K562 (cell line): ENCODE data around the gene NAPA. TPM values are rescaled to one million over a fixed set of nuclear protein-coding genes. Genes with fewer than 3 reads are reported as not detected.

Source experiments
- ATAC-seq: fragments of 200-7000 bp; cut with Tn5 transposase; 3 replicates; pipeline ENCODE4 v1.9.1; 2020; ENCODE audit warnings: moderate library complexity
- BruUV-seq: library from RNA; stranded (reverse); fragments of 400-500 nt; replicated peaks from 2 replicates; lab custom pipeline; 2021; lab: Mats Ljungman, UMichigan
- CTCF ChIA-PET: fragments of 300-600 bp; formaldehyde crosslinking; extraction: SDS; loops from one replicate; lab custom pipeline; 2021; ENCODE audit warnings: low intra/inter-chr PET ratio; lab: Yijun Ruan, JAX
- POLR2A ChIA-PET: fragments of 300-600, 350-650 bp; sonication (Branson Sonifier 250); formaldehyde crosslinking; extraction: SDS; loops from one replicate; lab custom pipeline; 2021; ENCODE audit warnings: antibody characterized with exemption, inconsistent platforms; lab: Yijun Ruan, JAX
- DNase-seq, 4 experiments: peaks; one replicate each; pipeline versions ENCODE4 v3.0.0 to v3.0.0-alpha.2; 2011 to 2018; ENCODE audit warnings: low spot score in 3 of 4, mixed read lengths in 3 of 4; ENCODE audit errors: extremely low read depth in 1 of 4
- FAIRE-seq: peaks from 2 replicates; lab custom pipeline; 2011; peaks lifted over from hg19 to GRCh38; lab: Jason Lieb, UNC
- H2AFZ ChIP-seq: 2 replicates; pipeline ENCODE4 v1.6.0; 2011; ENCODE audit warnings: low read depth, low read length, control low read depth, inconsistent platforms
- H3K27ac ChIP-seq: fragments of 200-600 bp; 3 replicates; pipeline ENCODE4 v1.8.0; 2011; ENCODE audit warnings: low read depth, mild to moderate bottlenecking, control low read depth, inconsistent platforms, low read length, moderate library complexity, mixed read lengths; ENCODE audit errors: extremely low read depth
- H3K27me3 ChIP-seq, 2 experiments: fragments of 300-600 bp in 1 of 2; 2 replicates in 1 of 2; 3 replicates in 1 of 2; pipeline versions ENCODE4 v1.6.0 to v1.8.0; 2011; ENCODE audit warnings: inconsistent platforms in 2 of 2, low read length in 2 of 2, mild to moderate bottlenecking in 1 of 2, mixed read lengths in 1 of 2, moderate library complexity in 1 of 2; ENCODE audit not compliant: control insufficient read depth in 2 of 2, insufficient read depth in 2 of 2
- H3K36me3 ChIP-seq: fragments of 300-600 bp; 3 replicates; pipeline ENCODE4 v1.8.0; 2011; ENCODE audit warnings: mild to moderate bottlenecking, low read length, inconsistent platforms; ENCODE audit not compliant: control insufficient read depth, insufficient read depth
- H3K4me1 ChIP-seq, 2 experiments: fragments of 200-600 bp in 1 of 2; replicated peaks in 1 of 2; 2 replicates in 1 of 2; 3 replicates in 1 of 2; pipeline versions ENCODE4 v1.5.1 to v1.8.0; 2011; ENCODE audit warnings: inconsistent platforms in 2 of 2, low read length in 2 of 2, mild to moderate bottlenecking in 1 of 2, mixed read lengths in 1 of 2, moderate library complexity in 1 of 2; ENCODE audit not compliant: control insufficient read depth in 2 of 2, insufficient read depth in 2 of 2
- H3K4me2 ChIP-seq: 2 replicates; pipeline ENCODE4 v1.6.1; 2011; ENCODE audit warnings: low read length, control low read depth, inconsistent platforms, mixed read lengths; ENCODE audit not compliant: insufficient read depth
- H3K4me3 ChIP-seq: fragments of 200-600 bp; sonication (generic), shearing (Covaris generic); 2 replicates; pipeline ENCODE4 v1.5.1; 2016; ENCODE audit warnings: control low read depth, inconsistent platforms
- H3K79me2 ChIP-seq: fragments of 200-600 bp; 3 replicates; pipeline ENCODE4 v1.8.0; 2011; ENCODE audit warnings: low read length, inconsistent platforms; ENCODE audit not compliant: control insufficient read depth, insufficient read depth
- H3K9ac ChIP-seq, 2 experiments: 2 replicates each; pipeline versions ENCODE4 v1.6.0 to v1.6.1; 2011; ENCODE audit warnings: low read depth in 2 of 2, low read length in 2 of 2, control low read depth in 1 of 2, inconsistent platforms in 1 of 2, mild to moderate bottlenecking in 1 of 2, mixed read lengths in 1 of 2; ENCODE audit not compliant: insufficient read depth in 1 of 2
- H3K9me1 ChIP-seq: one replicate; pipeline ENCODE4 v1.6.0; 2011; ENCODE audit warnings: inconsistent platforms, mild to moderate bottlenecking, low read length, moderate library complexity; ENCODE audit not compliant: control insufficient read depth, insufficient read depth
- H3K9me3 ChIP-seq: replicated peaks from 2 replicates; pipeline ENCODE4 v1.5.1; 2011; ENCODE audit warnings: low read depth, low read length, inconsistent platforms; ENCODE audit not compliant: control insufficient read depth, insufficient read depth
- H4K20me1 ChIP-seq: replicated peaks from 2 replicates; pipeline ENCODE4 v1.6.1; 2011; ENCODE audit warnings: low read length, inconsistent platforms, mixed read lengths; ENCODE audit not compliant: control insufficient read depth, insufficient read depth
- EWSR1 ChIP-seq: fragments of 450-650 bp; IDR thresholded peaks from 2 replicates; pipeline ENCODE4 v1.6.1; 2018; ENCODE audit warnings: borderline replicate concordance, mild to moderate bottlenecking, low read depth, moderate library complexity; ENCODE audit not compliant: partially characterized antibody
- HSF4 ChIP-seq: fragments of 250-450 bp; sonication (Bioruptor Pico); IDR thresholded peaks from 2 replicates; pipeline ENCODE4 v2.1.2; 2022; ENCODE audit warnings: mild to moderate bottlenecking, moderate library complexity, borderline replicate concordance
- ILF3 ChIP-seq: fragments of 450-650 bp; IDR thresholded peaks from 2 replicates; pipeline ENCODE4 v1.6.1; 2018; ENCODE audit warnings: antibody characterized with exemption, mild to moderate bottlenecking, moderate library complexity, borderline replicate concordance
- SIX5 ChIP-seq, 2 experiments: IDR thresholded peaks; 2 replicates each; pipeline ENCODE4 v1.6.1; 2011; ENCODE audit warnings: low read length in 2 of 2, borderline replicate concordance in 1 of 2, low read depth in 1 of 2, mild to moderate bottlenecking in 1 of 2, moderate library complexity in 1 of 2; ENCODE audit not compliant: insufficient read depth in 1 of 2
- ZKSCAN3 ChIP-seq: fragments of 250-450 bp; sonication (Bioruptor Pico); IDR thresholded peaks from 2 replicates; pipeline ENCODE4 v1.4.0; 2020
- ZNF224 ChIP-seq: sonication (generic); formaldehyde crosslinking; IDR thresholded peaks from 2 replicates; pipeline ENCODE4 v1.8.0; 2022; ENCODE audit warnings: mild to moderate bottlenecking, missing genetic modification reagents
- WGBS: fragments of 100-300 bp; shearing (Covaris generic); methylation state at CpG from one replicate; pipeline ENCODE4 v1.1.6; 2016; ENCODE audit warnings: low coverage, mixed read lengths; ENCODE audit not compliant: insufficient coverage; ENCODE audit errors: missing lambda C conversion rate; 5-methylcytosine and 5-hydroxymethylcytosine counted together
- in situ Hi-C: fragments of 300-500 bp; cut with MboI; formaldehyde crosslinking; loops from 4 replicates; pipeline ENCODE4 v1.15.0; 2018; ENCODE audit warnings: inconsistent platforms, mixed read lengths
- intact Hi-C: fragments of 100-400 bp; cut with micrococcal nuclease; formaldehyde crosslinking; loops from 2 replicates; pipeline ENCODE4 v1.14.2; 2022
- polyA plus RNA-seq, 8 experiments: library from polyadenylated mRNA; depleted of rRNA in 4 of 8; stranded (reverse) in 5 of 8; unstranded in 3 of 8; fragments of >200 nt; fragmentation: Nextera tagmentation in 2 of 8; fragmentation: Illumina TruSeq in 1 of 8; extraction: Ambion mirVana in 2 of 8; extraction: Trizol in 1 of 8; gene quantifications; 2 replicates each; pipeline versions ENCODE4 v1.2.1 to v1.2.3, GENCODE V29; 2011 to 2014; ENCODE audit warnings: inconsistent platforms in 1 of 8, missing spikeins in 1 of 8
- total RNA-seq, 7 experiments: library from RNA; depleted of rRNA in 6 of 7; stranded (reverse); fragments of >200 nt in 6 of 7; fragmentation: Illumina TruSeq in 2 of 7; extraction: Trizol in 2 of 7; gene quantifications; 2 replicates each; pipeline versions ENCODE4 v1.2.1 to v1.2.3, GENCODE V29; 2011 to 2021; ENCODE audit warnings: low replicate concordance in 1 of 7
- TF ChIP-seq, protein P1 (sequence below): sonication (generic); formaldehyde crosslinking; IDR thresholded peaks from 2 replicates; pipeline ENCODE4 v1.8.1; 2023; ENCODE audit warnings: missing genetic modification reagents, mild to moderate bottlenecking, borderline replicate concordance
- TF ChIP-seq, protein P2 (sequence below): fragments of 250-450 bp; sonication (Bioruptor Pico); IDR thresholded peaks from 2 replicates; pipeline ENCODE4 v1.5.1; 2021; ENCODE audit warnings: mild to moderate bottlenecking

The NAPA gene
- total and polyA plus RNA-seq, 9 of the 15 experiments (the other 6 are each of a cell fraction or from before 2014, with no cell fraction given), result 5.4 to 98.6 (median 77.5) TPM

DNA sequence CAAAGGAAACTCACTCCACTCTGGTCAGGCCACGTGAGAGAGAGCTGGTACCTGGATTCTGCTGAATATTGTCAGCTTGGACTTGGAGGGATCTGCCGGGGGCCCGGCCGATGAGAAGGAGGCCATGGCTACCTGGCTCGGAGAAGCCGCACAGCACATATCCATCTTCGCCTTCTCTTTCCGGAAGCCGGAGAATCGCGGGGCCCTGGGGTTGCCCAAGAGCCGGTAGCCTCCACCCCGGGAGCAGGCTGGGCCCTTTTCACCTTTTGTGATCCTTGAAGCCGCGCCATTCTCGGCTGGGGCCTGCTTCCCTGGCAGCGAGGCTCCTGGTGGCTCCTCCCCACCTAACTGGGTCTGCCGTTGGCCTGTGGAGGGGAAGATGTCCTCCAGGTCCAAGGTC, 29.2 kb upstream of the NAPA start:
- DNase-seq (no peak), FAIRE-seq (no peak), ATAC-seq (no peak)
- intact Hi-C loops (no loop called here), in situ Hi-C loops (no loop called here)
- no peaks in the 10 kb centered on the region for H3K79me2 ChIP-seq
- H3K9me1 ChIP-seq, result no peaks in the 10 kb centered on the region
- no TSS peak for BruUV-seq
- WGBS, result 29% methylated on average over 15 of the region's 18 CpGs
- no peak overlapping the region for H3K4me3 ChIP-seq
- no peak overlapping the region for H3K27ac ChIP-seq
- H3K4me2 ChIP-seq, result no peak overlapping the region
- H2AFZ ChIP-seq, result no peak overlapping the region
- no peaks in the 10 kb centered on the region for H3K9me3 ChIP-seq
- no peaks in the 10 kb centered on the region for H3K36me3 ChIP-seq
- H3K27me3 ChIP-seq, result peaks cover 16 to 22% of the 10 kb centered on the region in 2 experiments
- H4K20me1 ChIP-seq, result no peaks in the 10 kb centered on the region
- TF ChIP-seq SIX5 (IDR thresholded peaks at IDR 0.05; ENCODE audit: borderline replicate concordance in 1 of 2, insufficient read depth in 1 of 2, low read depth in 1 of 2, low read length in 2 of 2) (no peak), ZKSCAN3 (CRISPR knock-in tag) (no peak), ILF3 (no peak), EWSR1 (no peak), HSF4 (CRISPR knock-in tag) (no peak), ZNF224 (CRISPR knock-in tag) (no peak)
- TF ChIP-seq, protein P1, sequence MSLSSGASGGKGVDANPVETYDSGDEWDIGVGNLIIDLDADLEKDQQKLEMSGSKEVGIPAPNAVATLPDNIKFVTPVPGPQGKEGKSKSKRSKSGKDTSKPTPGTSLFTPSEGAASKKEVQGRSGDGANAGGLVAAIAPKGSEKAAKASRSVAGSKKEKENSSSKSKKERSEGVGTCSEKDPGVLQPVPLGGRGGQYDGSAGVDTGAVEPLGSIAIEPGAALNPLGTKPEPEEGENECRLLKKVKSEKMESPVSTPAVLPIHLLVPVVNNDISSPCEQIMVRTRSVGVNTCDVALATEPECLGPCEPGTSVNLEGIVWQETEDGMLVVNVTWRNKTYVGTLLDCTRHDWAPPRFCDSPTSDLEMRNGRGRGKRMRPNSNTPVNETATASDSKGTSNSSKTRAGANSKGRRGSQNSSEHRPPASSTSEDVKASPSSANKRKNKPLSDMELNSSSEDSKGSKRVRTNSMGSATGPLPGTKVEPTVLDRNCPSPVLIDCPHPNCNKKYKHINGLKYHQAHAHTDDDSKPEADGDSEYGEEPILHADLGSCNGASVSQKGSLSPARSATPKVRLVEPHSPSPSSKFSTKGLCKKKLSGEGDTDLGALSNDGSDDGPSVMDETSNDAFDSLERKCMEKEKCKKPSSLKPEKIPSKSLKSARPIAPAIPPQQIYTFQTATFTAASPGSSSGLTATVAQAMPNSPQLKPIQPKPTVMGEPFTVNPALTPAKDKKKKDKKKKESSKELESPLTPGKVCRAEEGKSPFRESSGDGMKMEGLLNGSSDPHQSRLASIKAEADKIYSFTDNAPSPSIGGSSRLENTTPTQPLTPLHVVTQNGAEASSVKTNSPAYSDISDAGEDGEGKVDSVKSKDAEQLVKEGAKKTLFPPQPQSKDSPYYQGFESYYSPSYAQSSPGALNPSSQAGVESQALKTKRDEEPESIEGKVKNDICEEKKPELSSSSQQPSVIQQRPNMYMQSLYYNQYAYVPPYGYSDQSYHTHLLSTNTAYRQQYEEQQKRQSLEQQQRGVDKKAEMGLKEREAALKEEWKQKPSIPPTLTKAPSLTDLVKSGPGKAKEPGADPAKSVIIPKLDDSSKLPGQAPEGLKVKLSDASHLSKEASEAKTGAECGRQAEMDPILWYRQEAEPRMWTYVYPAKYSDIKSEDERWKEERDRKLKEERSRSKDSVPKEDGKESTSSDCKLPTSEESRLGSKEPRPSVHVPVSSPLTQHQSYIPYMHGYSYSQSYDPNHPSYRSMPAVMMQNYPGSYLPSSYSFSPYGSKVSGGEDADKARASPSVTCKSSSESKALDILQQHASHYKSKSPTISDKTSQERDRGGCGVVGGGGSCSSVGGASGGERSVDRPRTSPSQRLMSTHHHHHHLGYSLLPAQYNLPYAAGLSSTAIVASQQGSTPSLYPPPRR (CRISPR knock-in tag), result no peak
- TF ChIP-seq, protein P2, sequence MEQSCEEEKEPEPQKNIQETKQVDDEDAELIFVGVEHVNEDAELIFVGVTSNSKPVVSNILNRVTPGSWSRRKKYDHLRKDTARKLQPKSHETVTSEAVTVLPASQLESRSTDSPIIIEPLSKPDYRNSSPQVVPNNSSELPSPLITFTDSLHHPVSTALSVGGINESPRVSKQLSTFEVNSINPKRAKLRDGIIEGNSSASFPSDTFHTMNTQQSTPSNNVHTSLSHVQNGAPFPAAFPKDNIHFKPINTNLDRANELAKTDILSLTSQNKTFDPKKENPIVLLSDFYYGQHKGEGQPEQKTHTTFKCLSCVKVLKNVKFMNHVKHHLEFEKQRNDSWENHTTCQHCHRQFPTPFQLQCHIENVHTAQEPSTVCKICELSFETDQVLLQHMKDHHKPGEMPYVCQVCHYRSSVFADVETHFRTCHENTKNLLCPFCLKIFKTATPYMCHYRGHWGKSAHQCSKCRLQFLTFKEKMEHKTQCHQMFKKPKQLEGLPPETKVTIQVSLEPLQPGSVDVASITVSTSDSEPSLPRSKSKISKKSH (CRISPR knock-in tag), result no peak
- TF ChIP-seq, all 486 proteins: peak for 0
- ChIA-PET CTCF (no interaction called here), POLR2A (interaction anchor here (0.6 to 1.1 kb wide), 4 partner anchors 12 to 96 kb away, joined by 3 to 6 read pairs (median 4); no protein-coding TSS in a partner anchor)
- H3K4me1 ChIP-seq, result peaks cover 3 to 27% of the 10 kb centered on the region in 2 experiments; a peak in 4 of 5 replicates
- no peak overlapping the region for H3K9ac ChIP-seq
